H1 (cell line): ENCODE results near the gene OR2F2. TPM values are rescaled to one million over a fixed set of nuclear protein-coding genes. Genes with fewer than 3 reads are reported as not detected.

Experiments
- CTCF ChIA-PET: fragments of 300-600 bp; sonication (Branson Sonifier 250); formaldehyde crosslinking; loops from one replicate; lab custom pipeline; 2021; ENCODE audit not compliant: partially characterized antibody; lab: Charles Lee
- POLR2A ChIA-PET: fragments of 300-600 bp; sonication (Branson Sonifier 250); formaldehyde crosslinking; loops from one replicate; lab custom pipeline; 2021; ENCODE audit warnings: inconsistent platforms; ENCODE audit not compliant: partially characterized antibody; lab: Charles Lee
- DNase-seq, 2 experiments: peaks; one replicate each; pipeline versions ENCODE4 v3.0.0 to v3.0.0-alpha.2; 2010 to 2022; ENCODE audit warnings: low spot score in 2 of 2, low read depth in 1 of 2, mixed read lengths in 1 of 2
- FAIRE-seq: peaks from 2 replicates; lab custom pipeline; 2011; peaks lifted over from hg19 to GRCh38; lab: Jason Lieb, UNC
- H2AFZ ChIP-seq: 2 replicates; pipeline ENCODE4 v1.8.1; 2012; ENCODE audit warnings: low read length, inconsistent platforms
- H2AK5ac ChIP-seq: 2 replicates; pipeline ENCODE4 v1.6.1; 2013; ENCODE audit warnings: low read depth, low read length
- H2BK120ac ChIP-seq: replicated peaks from 2 replicates; pipeline ENCODE3; 2013; ENCODE audit warnings: low read depth, low read length, inconsistent platforms
- H2BK12ac ChIP-seq: 2 replicates; pipeline ENCODE4 v1.6.1; 2013; ENCODE audit warnings: low read depth, low read length
- H2BK15ac ChIP-seq: 2 replicates; pipeline ENCODE4 v1.6.1; 2013; ENCODE audit warnings: low read length
- H2BK20ac ChIP-seq: 2 replicates; pipeline ENCODE4 v1.6.1; 2013; ENCODE audit warnings: low read length
- H2BK5ac ChIP-seq: 2 replicates; pipeline ENCODE4 v1.6.1; 2013; ENCODE audit warnings: low read depth, low read length
- H3K14ac ChIP-seq: 2 replicates; pipeline ENCODE4 v1.6.1; 2013; ENCODE audit warnings: inconsistent platforms; ENCODE audit not compliant: insufficient read length
- H3K18ac ChIP-seq: 2 replicates; pipeline ENCODE4 v1.6.1; 2013; ENCODE audit warnings: low read length; ENCODE audit errors: extremely low read depth
- H3K23ac ChIP-seq: 2 replicates; pipeline ENCODE4 v1.6.1; 2013; ENCODE audit warnings: inconsistent platforms; ENCODE audit not compliant: insufficient read length
- H3K23me2 ChIP-seq: 2 replicates; pipeline ENCODE4 v1.6.1; 2013; ENCODE audit warnings: low read depth, low read length
- H3K27ac ChIP-seq: 2 replicates; pipeline ENCODE4 v1.6.1; 2011; ENCODE audit warnings: low read depth, low read length, inconsistent platforms
- H3K27me3 ChIP-seq, 4 experiments: replicated peaks in 1 of 4; 1 replicate in 1 of 4; 2 replicates in 3 of 4; pipeline versions ENCODE4 v1.6.1 to v1.8.1; 2011 to 2013; ENCODE audit warnings: low read length in 3 of 4, mild to moderate bottlenecking in 3 of 4, inconsistent platforms in 2 of 4, mixed read lengths in 2 of 4, moderate library complexity in 1 of 4; ENCODE audit not compliant: control insufficient read depth in 3 of 4, insufficient read depth in 3 of 4; ENCODE audit errors: extremely low read depth in 1 of 4
- H3K36me3 ChIP-seq, 4 experiments: 2 replicates each; pipeline versions ENCODE4 v1.6.1 to v1.8.1; 2011 to 2013; ENCODE audit warnings: mild to moderate bottlenecking in 4 of 4, low read length in 3 of 4, moderate library complexity in 2 of 4, control low read depth in 1 of 4, inconsistent platforms in 1 of 4; ENCODE audit not compliant: insufficient read depth in 4 of 4, control insufficient read depth in 2 of 4
- H3K4ac ChIP-seq: replicated peaks from 2 replicates; pipeline ENCODE3; 2013; ENCODE audit warnings: low read length, low read depth, mixed read lengths, inconsistent platforms; ENCODE audit not compliant: insufficient read length
- H3K4me1 ChIP-seq, 4 experiments: replicated peaks in 1 of 4; 1 replicate in 1 of 4; 2 replicates in 3 of 4; pipeline versions ENCODE4 v1.6.1 to v1.8.1; 2011 to 2013; ENCODE audit warnings: low read length in 3 of 4, inconsistent platforms in 2 of 4, mixed read lengths in 1 of 4; ENCODE audit not compliant: insufficient read depth in 4 of 4, control insufficient read depth in 3 of 4
- H3K4me2 ChIP-seq, 2 experiments: 2 replicates each; pipeline versions ENCODE4 v1.6.1 to v1.8.1; 2011 to 2013; ENCODE audit warnings: low read depth in 2 of 2, low read length in 2 of 2, control low read depth in 1 of 2, inconsistent platforms in 1 of 2, mild to moderate bottlenecking in 1 of 2; ENCODE audit not compliant: insufficient read depth in 1 of 2
- H3K4me3 ChIP-seq, 4 experiments: fragments of 200-600, 300-600 bp in 1 of 4; sonication (generic), shearing (Covaris generic), sonication (Bioruptor Twin) in 1 of 4; 2 replicates each; pipeline versions ENCODE4 v1.5.1 to v1.8.1; 2011 to 2016; ENCODE audit warnings: low read length in 4 of 4, low read depth in 3 of 4, control low read depth in 2 of 4, inconsistent platforms in 2 of 4, mild to moderate bottlenecking in 2 of 4, mixed read lengths in 1 of 4, moderate library complexity in 1 of 4; ENCODE audit not compliant: insufficient read depth in 2 of 4; ENCODE audit errors: extremely low read depth in 1 of 4
- H3K56ac ChIP-seq: replicated peaks from 2 replicates; pipeline ENCODE3; 2013; ENCODE audit warnings: low read depth, mild to moderate bottlenecking, mixed read lengths, low read length, inconsistent platforms; ENCODE audit not compliant: insufficient read length
- H3K79me1 ChIP-seq: 2 replicates; pipeline ENCODE4 v1.6.1; 2013; ENCODE audit warnings: low read depth, low read length, control low read depth
- H3K79me2 ChIP-seq, 2 experiments: 2 replicates each; pipeline versions ENCODE4 v1.6.1 to v1.8.1; 2012 to 2013; ENCODE audit warnings: low read length in 2 of 2, mild to moderate bottlenecking in 2 of 2, inconsistent platforms in 1 of 2; ENCODE audit not compliant: insufficient read depth in 2 of 2, control insufficient read depth in 1 of 2
- H3K9ac ChIP-seq, 4 experiments: replicated peaks in 1 of 4; 1 replicate in 1 of 4; 2 replicates in 3 of 4; pipeline versions ENCODE4 v1.6.1 to v1.8.1; 2011 to 2013; ENCODE audit warnings: low read depth in 3 of 4, low read length in 3 of 4, control low read depth in 2 of 4, mild to moderate bottlenecking in 2 of 4, moderate library complexity in 2 of 4, inconsistent platforms in 1 of 4; ENCODE audit errors: extremely low read depth in 1 of 4
- H3K9me3 ChIP-seq, 2 experiments: 2 replicates each; pipeline versions ENCODE4 v1.6.1 to v1.8.1; 2012 to 2013; ENCODE audit warnings: mild to moderate bottlenecking in 2 of 2, moderate library complexity in 2 of 2, control low read depth in 1 of 2, inconsistent platforms in 1 of 2, low read depth in 1 of 2, low read length in 1 of 2, mixed read lengths in 1 of 2; ENCODE audit not compliant: insufficient read depth in 2 of 2
- H4K20me1 ChIP-seq, 2 experiments: replicated peaks in 1 of 2; 2 replicates each; pipeline versions ENCODE3 to v1.8.1; 2011 to 2013; ENCODE audit warnings: inconsistent platforms in 2 of 2, low read length in 2 of 2, mild to moderate bottlenecking in 1 of 2; ENCODE audit not compliant: insufficient read depth in 2 of 2, control insufficient read depth in 1 of 2
- H4K5ac ChIP-seq: 2 replicates; pipeline ENCODE4 v1.6.1; 2013; ENCODE audit warnings: low read length, low read depth, mixed read lengths, inconsistent platforms; ENCODE audit not compliant: insufficient read length
- H4K8ac ChIP-seq: 2 replicates; pipeline ENCODE4 v1.8.0; 2013; ENCODE audit warnings: mild to moderate bottlenecking, moderate library complexity, low read length, inconsistent platforms; ENCODE audit not compliant: insufficient read depth; ENCODE audit errors: extremely low read depth
- H4K91ac ChIP-seq: replicated peaks from 2 replicates; pipeline ENCODE3; 2013; ENCODE audit warnings: low read length, mixed read lengths, inconsistent platforms; ENCODE audit not compliant: insufficient read length
- MAFK ChIP-seq: IDR thresholded peaks from 2 replicates; pipeline ENCODE4 v1.6.1; 2012; ENCODE audit warnings: low read depth, mild to moderate bottlenecking, improper control_type of control experiment, low read length
- WGBS, 2 experiments: shearing (Covaris generic) in 1 of 2; methylation state at CpG; one replicate each; pipeline versions ENCODE4 v1.1.6 to v1.1.7; 2013 to 2015; ENCODE audit warnings: low lambda C conversion rate in 2 of 2, mixed read lengths in 2 of 2, inconsistent platforms in 1 of 2, low coverage in 1 of 2, missing lambda C conversion rate in 1 of 2; ENCODE audit not compliant: insufficient replicate concordance in 2 of 2, insufficient coverage in 1 of 2, insufficient read length in 1 of 2; ENCODE audit errors: extremely low coverage in 1 of 2, missing lambda C conversion rate in 1 of 2; 5-methylcytosine and 5-hydroxymethylcytosine counted together
- long read RNA-seq, 2 experiments: library from RNA in 1 of 2; library from capped mRNA in 1 of 2; stranded (forward); transcript quantifications; one replicate each; pipeline ENCODE4 v2.0.0, GENCODE V29; 2021; ENCODE audit warnings: inconsistent platforms in 1 of 2
- polyA minus RNA-seq, 3 experiments: library from RNA; depleted of rRNA, polyadenylated mRNA; stranded (reverse); fragments of >200 nt; gene quantifications; 1 replicate in 2 of 3; 2 replicates in 1 of 3; pipeline ENCODE4 v1.2.3, GENCODE V29; 2011
- polyA plus RNA-seq, 7 experiments: library from polyadenylated mRNA; depleted of rRNA in 3 of 7; stranded (reverse) in 5 of 7; unstranded in 2 of 7; fragments of >200 nt in 5 of 7; fragments of 200-250 nt in 2 of 7; gene quantifications; 1 replicate in 5 of 7; 2 replicates in 1 of 7; 4 replicates in 1 of 7; pipeline versions ENCODE4 v1.2.1 to v1.2.3, GENCODE V29; 2011 to 2013; ENCODE audit warnings: missing spikeins in 2 of 7, mixed read lengths in 2 of 7
- total RNA-seq: library from RNA; stranded (reverse); fragmentation: NEBNext Ultra II Directional; extraction: Animal tissue kit (Norgen Biotek cat#: 25700); gene quantifications from 2 replicates; pipeline ENCODE4 v1.2.1, GENCODE V29; 2021

The OR2F2 gene
- total RNA-seq (not detected in 2 replicates), polyA plus RNA-seq (2011; rRNA removed) (not detected in 2 replicates), polyA minus RNA-seq (2011; rRNA and poly(A)+ RNA removed) (not detected in 2 replicates)
- polyA plus RNA-seq (2011; cell fraction: cytosol; rRNA removed), result not detected
- polyA plus RNA-seq (2011; cell fraction: nucleus; rRNA removed), result not detected
- polyA plus RNA-seq (2012, experiment 1 of 2), result not detected in 4 replicates
- polyA plus RNA-seq (2012, experiment 2 of 2), result not detected
- polyA plus RNA-seq (2013, experiment 1 of 2), result not detected
- polyA plus RNA-seq (2013, experiment 2 of 2), result not detected
- polyA minus RNA-seq (2011; cell fraction: cytosol; rRNA and poly(A)+ RNA removed), result not detected
- 0.60 TPM for polyA minus RNA-seq (2011; cell fraction: nucleus; rRNA and poly(A)+ RNA removed)
- long read RNA-seq, experiment 1, result 0 reads
- long read RNA-seq, experiment 2, result 0 reads

GRCh38 chr7:143934526-143935325 lies at the start of gene OR2F2:
OR2F2 (plus strand) TSS chr7:143935233; CDS start chr7:143935233, 0 bp downstream.
- no peak within 1 kb of the TSS for H4K91ac ChIP-seq
- no peaks in the 10 kb centered on the region for H3K27me3 ChIP-seq
- no peaks in the 10 kb centered on the region for H3K9me3 ChIP-seq
- no peak for DNase-seq
- no peak within 1 kb of the TSS for H2BK15ac ChIP-seq
- no peaks in the 10 kb centered on the region for H3K79me2 ChIP-seq
- no peak within 1 kb of the TSS for H3K56ac ChIP-seq
- no peak within 1 kb of the TSS for H2BK20ac ChIP-seq
- 85% methylated on average over 3 of the region's 3 CpGs; no CpG with 5 or more reads in 1 of the 2 experiments for WGBS, 2 experiments
- no peak within 1 kb of the TSS for H3K4me3 ChIP-seq
- no peak within 1 kb of the TSS for H3K14ac ChIP-seq
- H2BK120ac ChIP-seq, result no peak within 1 kb of the TSS
- no peak within 1 kb of the TSS for H2AK5ac ChIP-seq
- H3K79me1 ChIP-seq, result no peaks in the 10 kb centered on the region
- H4K5ac ChIP-seq, result no peak within 1 kb of the TSS
- no peaks in the 10 kb centered on the region for H3K36me3 ChIP-seq
- no peak for FAIRE-seq
- H3K23me2 ChIP-seq, result no peaks in the 10 kb centered on the region
- H3K4me2 ChIP-seq, result no peak within 1 kb of the TSS
- no peak within 1 kb of the TSS for H4K8ac ChIP-seq
- no peak within 1 kb of the TSS for H3K9ac ChIP-seq
- H3K18ac ChIP-seq, result no peak within 1 kb of the TSS
- H3K4ac ChIP-seq, result no peak within 1 kb of the TSS
- H2AFZ ChIP-seq, result peak within 1 kb of the TSS; percentile 55; the same call in 1 of the 2 replicates
- H3K4me1 ChIP-seq, result no peaks in the 10 kb centered on the region
- ChIA-PET CTCF (interaction anchor here (1.3 to 1.5 kb wide), 2 partner anchors 31 to 41 kb away, joined by 3 to 5 read pairs; no protein-coding TSS in a partner anchor), POLR2A (no interaction called here)
- no peak within 1 kb of the TSS for H3K23ac ChIP-seq
- H2BK5ac ChIP-seq, result no peak within 1 kb of the TSS; the same call in 1 of the 2 replicates
- H4K20me1 ChIP-seq, result no peaks in the 10 kb centered on the region
- H2BK12ac ChIP-seq, result no peak within 1 kb of the TSS
- H3K27ac ChIP-seq, result no peak within 1 kb of the TSS
- TF ChIP-seq MAFK, result peak; percentile 92
